H9 (cell line): ENCODE measurements around the gene SLC38A9. TPM values are rescaled to one million over a fixed set of nuclear protein-coding genes. Genes with fewer than 3 reads are reported as not detected.

Source experiments
- DNase-seq: peaks from one replicate; pipeline ENCODE4 v3.0.0-alpha.2; 2017
- H2AFZ ChIP-seq: one replicate; pipeline ENCODE4 v1.6.1; 2013; ENCODE audit warnings: mild to moderate bottlenecking, low read length, control low read depth, moderate library complexity
- H2AK5ac ChIP-seq: 2 replicates; pipeline ENCODE4 v1.6.1; 2013; ENCODE audit warnings: low read length, control low read depth, mixed read lengths; ENCODE audit not compliant: insufficient read length
- H2BK120ac ChIP-seq: one replicate; pipeline ENCODE4 v1.6.1; 2013; ENCODE audit warnings: low read depth, mild to moderate bottlenecking, low read length, control low read depth, inconsistent platforms; ENCODE audit not compliant: poor library complexity, severe bottlenecking
- H2BK12ac ChIP-seq: 2 replicates; pipeline ENCODE4 v1.6.1; 2013; ENCODE audit warnings: low read length, control low read depth, mixed read lengths, low read depth; ENCODE audit not compliant: insufficient read length
- H2BK15ac ChIP-seq: 2 replicates; pipeline ENCODE4 v1.6.1; 2013; ENCODE audit warnings: low read depth, low read length, control low read depth
- H2BK20ac ChIP-seq: one replicate; pipeline ENCODE4 v1.6.1; 2013; ENCODE audit warnings: low read depth, mild to moderate bottlenecking, low read length, control low read depth, inconsistent platforms; ENCODE audit not compliant: poor library complexity, severe bottlenecking
- H2BK5ac ChIP-seq: 2 replicates; pipeline ENCODE4 v1.6.1; 2013; ENCODE audit warnings: low read length, control low read depth, mixed read lengths; ENCODE audit not compliant: insufficient read length
- H3K14ac ChIP-seq: 2 replicates; pipeline ENCODE4 v1.6.1; 2013; ENCODE audit warnings: low read length, control low read depth; ENCODE audit not compliant: insufficient read depth
- H3K18ac ChIP-seq: 2 replicates; pipeline ENCODE4 v1.6.1; 2013; ENCODE audit warnings: low read depth, mild to moderate bottlenecking, mixed read lengths, low read length, control low read depth; ENCODE audit not compliant: insufficient read length
- H3K23ac ChIP-seq: 2 replicates; pipeline ENCODE4 v1.6.1; 2013; ENCODE audit warnings: low read length, control low read depth, mixed read lengths, low read depth; ENCODE audit not compliant: insufficient read length
- H3K23me2 ChIP-seq: 2 replicates; pipeline ENCODE4 v1.6.1; 2013; ENCODE audit warnings: low read depth, mild to moderate bottlenecking, mixed read lengths, low read length, control low read depth; ENCODE audit not compliant: insufficient read length, poor library complexity, severe bottlenecking
- H3K27ac ChIP-seq: 2 replicates; pipeline ENCODE4 v1.5.1; 2013; ENCODE audit warnings: low read length, control low read depth, mixed read lengths, low read depth; ENCODE audit not compliant: insufficient read length
- H3K27me3 ChIP-seq: 2 replicates; pipeline ENCODE4 v1.6.1; 2013; ENCODE audit warnings: low read length, control low read depth, inconsistent platforms; ENCODE audit not compliant: insufficient read depth
- H3K4ac ChIP-seq: 2 replicates; pipeline ENCODE4 v1.6.1; 2013; ENCODE audit warnings: low read depth, mild to moderate bottlenecking, control low read depth, inconsistent platforms, low read length, moderate library complexity
- H3K4me1 ChIP-seq: 2 replicates; pipeline ENCODE4 v1.6.1; 2013; ENCODE audit warnings: low read length, control low read depth, inconsistent platforms; ENCODE audit not compliant: insufficient read depth
- H3K4me2 ChIP-seq: 2 replicates; pipeline ENCODE4 v1.6.1; 2013; ENCODE audit warnings: low read length, control low read depth, mixed read lengths; ENCODE audit not compliant: insufficient read length, insufficient read depth
- H3K56ac ChIP-seq: 2 replicates; pipeline ENCODE4 v1.6.1; 2013; ENCODE audit warnings: low read depth, mild to moderate bottlenecking, mixed read lengths, low read length, control low read depth; ENCODE audit not compliant: insufficient read length
- H3K79me1 ChIP-seq: 2 replicates; pipeline ENCODE4 v1.6.1; 2013; ENCODE audit warnings: low read depth, mild to moderate bottlenecking, moderate library complexity, low read length, control low read depth, inconsistent platforms; ENCODE audit not compliant: insufficient read depth, poor library complexity, severe bottlenecking
- H3K79me2 ChIP-seq: 2 replicates; pipeline ENCODE4 v1.6.1; 2013; ENCODE audit warnings: low read length, control low read depth, inconsistent platforms; ENCODE audit not compliant: insufficient read depth
- H3K9ac ChIP-seq: 2 replicates; pipeline ENCODE4 v1.6.1; 2013; ENCODE audit warnings: low read length, control low read depth, mixed read lengths; ENCODE audit not compliant: insufficient read length; ENCODE audit errors: extremely low read depth
- H3K9me3 ChIP-seq: one replicate; pipeline ENCODE4 v1.6.1; 2013; ENCODE audit warnings: low read depth, low read length, inconsistent platforms; ENCODE audit not compliant: control insufficient read depth
- H3T11ph ChIP-seq: one replicate; pipeline ENCODE4 v1.6.1; 2013; ENCODE audit warnings: mild to moderate bottlenecking, low read length, control low read depth, inconsistent platforms
- H4K20me1 ChIP-seq: one replicate; pipeline ENCODE4 v1.6.1; 2013; ENCODE audit not compliant: control insufficient read depth, insufficient read length, insufficient read depth
- H4K5ac ChIP-seq: 2 replicates; pipeline ENCODE4 v1.6.1; 2013; ENCODE audit warnings: low read depth, mild to moderate bottlenecking, mixed read lengths, low read length, control low read depth; ENCODE audit not compliant: insufficient read length
- H4K8ac ChIP-seq: replicated peaks from 2 replicates; pipeline ENCODE4 v1.6.1; 2013; ENCODE audit warnings: low read length, control low read depth, mixed read lengths, low read depth; ENCODE audit not compliant: insufficient read length
- H4K91ac ChIP-seq: 2 replicates; pipeline ENCODE4 v1.6.1; 2013; ENCODE audit warnings: low read depth, mild to moderate bottlenecking, moderate library complexity, mixed read lengths, low read length, control low read depth; ENCODE audit not compliant: insufficient read length
- H3K27ac Mint-ChIP-seq, 3 experiments: 2 replicates in 2 of 3; 3 replicates in 1 of 3; pipeline ENCODE4 v1.8.0; 2020 to 2021; ENCODE audit warnings: mixed read lengths in 3 of 3, mild to moderate bottlenecking in 1 of 3, moderate library complexity in 1 of 3
- H3K27me3 Mint-ChIP-seq: 2 replicates; pipeline ENCODE4 v1.8.0; 2021; ENCODE audit warnings: low read depth, mild to moderate bottlenecking, moderate library complexity, mixed read lengths
- H3K36me3 Mint-ChIP-seq, 3 experiments: 2 replicates in 2 of 3; 3 replicates in 1 of 3; pipeline ENCODE4 v1.8.0; 2020 to 2021; ENCODE audit warnings: low read depth in 3 of 3, mixed read lengths in 3 of 3; ENCODE audit not compliant: insufficient read depth in 1 of 3
- H3K4me1 Mint-ChIP-seq, 2 experiments: 2 replicates each; pipeline ENCODE4 v1.8.0; 2020; ENCODE audit warnings: mixed read lengths in 2 of 2
- H3K4me3 Mint-ChIP-seq, 2 experiments: 2 replicates in 1 of 2; 3 replicates in 1 of 2; pipeline ENCODE4 v1.8.0; 2020 to 2021; ENCODE audit warnings: mild to moderate bottlenecking in 2 of 2, mixed read lengths in 2 of 2, moderate library complexity in 1 of 2
- H3K9me3 Mint-ChIP-seq, 2 experiments: 2 replicates in 1 of 2; 3 replicates in 1 of 2; pipeline ENCODE4 v1.8.0; 2020; ENCODE audit warnings: mild to moderate bottlenecking in 2 of 2, mixed read lengths in 2 of 2, moderate library complexity in 1 of 2
- CTCF ChIP-seq: fragments of 200-600 bp; sonication (generic); conservative IDR thresholded peaks from 3 replicates; pipeline ENCODE4 v1.8.0; 2021; ENCODE audit warnings: antibody characterized with exemption, mild to moderate bottlenecking
- WGBS: extraction: QIAGEN DNeasy Blood & Tissue Kit; methylation state at CpG from one replicate; pipeline ENCODE4 v1.1.7; 2013; ENCODE audit warnings: missing lambda C conversion rate, low lambda C conversion rate, mixed read lengths; ENCODE audit not compliant: insufficient read length; ENCODE audit errors: extremely low coverage; 5-methylcytosine and 5-hydroxymethylcytosine counted together
- total RNA-seq: library from RNA; stranded (reverse); gene quantifications from 2 replicates; pipeline ENCODE4 v1.2.1, GENCODE V29; 2021

SLC38A9 gene
- total RNA-seq, 1 experiment from 2014 or later = 48.5 TPM

- Histone ChIP-seq H2BK5ac (no peak overlapping the region), H3K23ac (no peak overlapping the region), H4K91ac (no peak overlapping the region), H3K27me3 (no peaks in the 10 kb centered on the region), H3K18ac (no peak overlapping the region), H3K79me1 (no peaks in the 10 kb centered on the region), H3K79me2 (no peaks in the 10 kb centered on the region), H3K27ac (no peak overlapping the region), H2AFZ (no peak overlapping the region), H3K4ac (no peak overlapping the region), H3K23me2 (no peaks in the 10 kb centered on the region), H4K20me1 (no peaks in the 10 kb centered on the region), H2BK15ac (no peak overlapping the region), H4K8ac (no peak overlapping the region), H2AK5ac (no peak overlapping the region), H2BK20ac (no peak overlapping the region), H3K14ac (no peak overlapping the region), H3K56ac (no peak overlapping the region), H3K4me1 (no peaks in the 10 kb centered on the region), H3K9me3 (no peaks in the 10 kb centered on the region), H2BK12ac (no peak overlapping the region), H3K4me2 (no peak overlapping the region), H3T11ph (no peak overlapping the region), H4K5ac (no peak overlapping the region), H3K9ac (no peak overlapping the region), H2BK120ac (no peak overlapping the region)
- H3K36me3 Mint-ChIP-seq = peaks cover 0 to 6% (median 6%) of the 10 kb centered on the region in 3 experiments; a peak in 5 of 7 replicates
- H3K9me3 Mint-ChIP-seq = no peaks in the 10 kb centered on the region
- H3K4me3 Mint-ChIP-seq = no peak overlapping the region
- no peaks in the 10 kb centered on the region for H3K27me3 Mint-ChIP-seq
- WGBS = no CpG with 5 or more reads among the region's 1 CpG
- TF ChIP-seq CTCF = no peak
- peaks cover 7 to 10% of the 10 kb centered on the region in 2 experiments for H3K4me1 Mint-ChIP-seq
- peak overlapping the region in 2 of 3 experiments; percentile 24 to 76; a peak in 3 of 7 replicates for H3K27ac Mint-ChIP-seq
- no peak for DNase-seq
Observed at GRCh38 chr5:55681301-55681700, 30.8 kb downstream of the SLC38A9 start.
